HEK293T (cell line): Measurements from ENCODE around the gene PLCH2.

ENCODE experiments used
- CTBP1 ChIP-seq: fragments of 450-650 bp; IDR thresholded peaks from 2 replicates; pipeline ENCODE4 v1.6.1; 2016; ENCODE audit warnings: borderline replicate concordance
- PKNOX1 ChIP-seq: fragments of 450-650 bp; IDR thresholded peaks from 2 replicates; pipeline ENCODE4 v1.6.1; 2016
- SP1 ChIP-seq: fragments of 450-650 bp; IDR thresholded peaks from 2 replicates; pipeline ENCODE4 v1.6.1; 2017
- SUZ12 ChIP-seq: fragments of 450-650 bp; IDR thresholded peaks from 2 replicates; pipeline ENCODE4 v1.6.1; 2016; ENCODE audit warnings: mild to moderate bottlenecking
- TARDBP ChIP-seq: fragments of 450-650 bp; IDR thresholded peaks from 2 replicates; pipeline ENCODE4 v1.6.1; 2016
- ZNF384 ChIP-seq: fragments of 450-650 bp; IDR thresholded peaks from 2 replicates; pipeline ENCODE4 v1.6.1; 2016

- TF ChIP-seq CTBP1 (no peak), SP1 (no peak), SUZ12 (no peak), ZNF384 (no peak), TARDBP (no peak), PKNOX1 (no peak)
Measured at GRCh38 chr1:2495026-2495425, 18.9 kb downstream of the PLCH2 start.
